Amniotic epithelial cell (primary cell): Measurements from ENCODE around the gene TIAM1.

Source experiments
- DNase-seq: peaks from one replicate; pipeline ENCODE4 v3.0.0-alpha.2; 2010; ENCODE audit warnings: low read depth

Gene TIAM1

DNA sequence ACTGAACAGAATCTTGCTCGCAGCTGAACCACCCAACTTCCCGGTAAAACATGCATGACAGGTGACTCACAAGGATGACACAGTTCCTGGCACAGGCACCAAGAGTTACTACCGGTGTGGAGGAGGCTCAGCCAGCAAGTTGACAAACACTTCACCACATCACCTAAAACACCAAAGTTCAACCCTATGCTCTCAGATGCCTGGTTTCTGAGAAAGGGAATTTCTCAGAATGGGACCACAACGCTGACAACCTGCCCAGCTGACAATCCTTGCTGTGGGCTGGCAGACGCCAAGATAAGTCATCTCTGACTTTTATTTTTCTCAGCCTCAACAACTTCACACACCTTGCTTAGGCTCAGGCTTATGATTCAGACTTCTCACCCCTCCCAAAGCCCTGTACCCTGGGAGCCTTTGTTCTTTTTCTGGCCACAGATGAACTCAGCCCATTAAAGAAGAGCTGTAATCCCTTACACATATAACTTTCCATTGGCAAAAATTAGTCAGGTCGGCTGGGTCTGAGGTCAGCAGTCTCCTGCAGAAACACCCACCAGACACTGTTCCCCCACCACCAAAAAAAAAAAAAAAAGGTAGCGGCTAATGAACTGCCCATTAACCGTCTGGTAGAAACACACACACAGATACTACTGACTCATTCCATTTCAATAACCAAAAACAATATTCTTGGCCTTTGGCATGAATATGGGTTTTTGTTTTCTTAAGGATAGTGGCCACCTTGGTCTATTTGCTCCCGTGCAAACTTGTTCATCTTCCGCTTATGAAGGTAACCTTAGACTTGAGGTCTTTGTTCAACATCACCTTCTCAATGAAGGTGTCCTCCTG, 10.8 kb upstream of the TIAM1 start:
- DNase-seq: peak; percentile 74

- no peak for DNase-seq
Observed at GRCh38 chr21:31354122-31354521, 10.1 kb upstream of the TIAM1 start.

DNA sequence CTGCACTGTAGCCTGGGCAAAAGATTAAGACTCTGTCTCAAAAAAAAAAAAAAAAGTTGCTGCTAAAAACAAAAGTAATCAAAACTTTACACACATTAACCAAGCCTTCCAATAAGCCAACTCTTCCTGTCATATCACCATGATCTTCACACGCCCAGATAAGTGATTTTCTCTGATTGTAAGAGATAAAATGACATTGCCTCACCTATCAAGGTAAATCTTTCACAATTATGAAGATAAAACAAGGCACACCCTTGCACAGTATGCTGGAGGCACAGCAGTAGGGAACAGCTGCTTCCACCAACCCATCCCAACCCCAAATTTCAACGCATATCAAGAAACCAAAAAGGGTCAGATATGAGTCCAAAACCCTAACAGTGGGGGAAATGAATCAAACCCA, 8.8 kb upstream of the TIAM1 start:
- DNase-seq: no peak

DNA sequence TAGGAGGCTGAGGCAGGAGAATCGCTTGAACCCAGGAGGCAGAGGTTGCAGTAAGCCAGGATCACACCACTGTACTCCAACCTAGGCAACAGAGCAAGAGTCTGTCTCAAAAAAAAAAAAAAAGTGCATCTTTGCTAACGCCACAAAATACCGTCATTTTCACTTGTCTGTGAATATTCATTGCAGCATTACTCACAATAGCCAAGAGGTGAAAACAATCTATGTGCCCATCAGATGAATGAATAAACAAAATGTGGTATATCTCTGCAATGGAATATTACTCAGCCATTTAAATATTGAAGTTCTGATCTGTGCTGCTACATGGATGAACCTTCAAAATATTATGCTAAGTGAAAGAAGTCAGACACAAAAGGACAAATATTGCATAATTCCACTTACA, 7.9 kb upstream of the TIAM1 start:
- no peak for DNase-seq

- DNase-seq: peak; percentile 48
Observed at GRCh38 chr21:31351438-31351837, 7.4 kb upstream of the TIAM1 start.

GRCh38 chr21:31349208-31349607, 5.1 kb upstream of the TIAM1 start:
- DNase-seq: no peak

GRCh38 chr21:31348188-31348587, 4.1 kb upstream of the TIAM1 start:
- no peak for DNase-seq

DNA sequence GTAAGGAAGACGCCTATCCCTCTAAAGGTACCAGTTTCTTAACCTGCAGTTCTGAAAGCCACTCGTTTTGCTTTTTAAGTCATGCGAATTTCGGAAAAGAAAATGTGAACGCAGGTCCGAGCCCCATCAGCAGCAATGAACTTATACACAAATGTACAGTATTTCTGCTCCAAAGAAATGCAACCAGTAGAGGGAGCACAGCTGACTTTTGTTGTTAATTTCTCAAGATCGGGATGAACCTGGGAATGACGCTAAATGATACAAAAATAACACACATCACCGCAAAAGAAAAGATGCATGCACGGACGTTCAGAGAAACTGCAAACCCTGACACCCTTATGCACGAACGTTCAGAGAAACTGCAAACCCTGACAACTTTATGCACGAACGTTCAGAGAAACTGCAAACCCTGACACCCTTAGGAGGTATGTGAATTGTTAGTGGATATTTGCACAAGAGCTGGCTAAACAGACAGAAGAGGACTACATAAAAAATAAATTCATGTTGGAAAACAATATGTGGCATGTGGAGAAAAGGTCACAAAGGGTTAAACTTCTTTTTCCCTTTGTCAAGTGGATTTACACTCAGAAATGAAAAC, 3.5 kb upstream of the TIAM1 start:
- peak; percentile 31 for DNase-seq

- DNase-seq: no peak
Observed at GRCh38 chr21:31346256-31346821, 2.3 kb upstream of the TIAM1 start.

- DNase-seq: no peak
Observed at GRCh38 chr21:31345136-31345535, 1.1 kb upstream of the TIAM1 start.

DNA sequence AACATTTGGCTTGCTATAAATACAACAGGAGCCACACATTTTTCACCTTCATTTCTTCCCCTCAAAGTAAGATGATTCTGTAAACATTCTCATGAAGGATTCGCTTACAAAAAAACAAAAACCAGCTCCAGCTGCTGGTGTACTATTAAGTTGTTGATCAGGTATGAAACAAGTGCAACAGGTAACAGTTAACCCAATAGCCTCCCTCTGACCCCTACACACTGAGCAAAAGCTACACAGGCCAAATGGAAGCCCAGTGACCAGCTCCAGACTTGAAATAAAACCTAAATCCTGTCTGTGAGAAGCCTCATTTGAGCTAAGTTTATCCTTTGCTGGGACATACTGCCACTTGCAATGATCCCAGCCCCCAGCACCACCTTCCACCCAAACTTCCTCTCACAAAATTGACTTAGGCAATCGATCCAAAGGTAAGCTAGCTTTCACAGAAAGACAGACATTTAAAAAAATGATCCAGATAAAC, 991 bp downstream of the TIAM1 start:
- DNase-seq: no peak

GRCh38 chr21:31342348-31342747, 1.7 kb downstream of the TIAM1 start:
- no peak for DNase-seq

GRCh38 chr21:31340942-31341487, 3.0 kb downstream of the TIAM1 start:
- no peak for DNase-seq

- DNase-seq: no peak
Observed at GRCh38 chr21:31340514-31340913, 3.5 kb downstream of the TIAM1 start.

- no peak for DNase-seq
Observed at GRCh38 chr21:31339721-31340120, 4.3 kb downstream of the TIAM1 start.

DNA sequence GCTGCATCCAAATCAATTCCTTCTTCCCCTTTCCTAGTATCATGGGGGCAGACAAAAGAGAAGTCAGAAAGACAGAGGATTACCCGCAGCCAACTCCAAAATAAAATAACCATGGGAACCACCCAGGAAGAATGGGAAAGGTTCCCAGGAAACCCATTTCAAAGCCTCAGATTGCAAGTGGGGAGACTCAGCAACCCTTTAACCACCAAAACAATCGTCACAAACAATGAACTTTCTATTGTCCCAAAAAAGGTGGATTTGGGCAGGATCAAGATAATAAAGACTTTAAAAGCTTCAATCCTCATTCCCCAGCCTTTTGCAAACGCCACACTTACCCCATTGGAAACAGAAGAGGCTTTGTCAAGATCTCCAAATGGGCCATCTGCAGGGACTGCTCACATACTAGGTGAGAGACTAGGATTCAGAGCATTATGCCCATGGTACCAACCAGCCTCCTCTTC, 5.1 kb downstream of the TIAM1 start:
- no peak for DNase-seq

GRCh38 chr21:31337996-31338907, 5.8 kb downstream of the TIAM1 start:
- no peak for DNase-seq

DNA sequence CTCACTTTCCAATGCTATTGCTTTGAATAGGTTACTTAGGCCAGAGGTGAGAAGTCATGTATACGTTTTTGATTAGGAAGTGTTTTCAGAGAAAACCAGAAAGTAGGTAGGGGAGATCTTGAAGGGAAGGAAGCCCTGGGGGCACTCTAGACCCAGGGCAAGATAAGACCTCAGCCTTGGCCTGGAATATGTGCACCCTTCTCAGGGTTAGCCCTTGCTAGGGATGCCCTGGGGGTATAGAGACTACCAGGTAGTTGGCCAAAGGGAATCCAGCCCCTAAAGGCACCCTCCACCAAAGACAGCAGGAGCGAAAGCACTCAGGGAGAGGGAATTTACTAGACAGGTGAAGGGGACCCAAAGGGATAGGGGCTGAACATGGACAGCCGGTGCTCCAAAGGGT, 7.0 kb downstream of the TIAM1 start:
- DNase-seq: no peak

DNA sequence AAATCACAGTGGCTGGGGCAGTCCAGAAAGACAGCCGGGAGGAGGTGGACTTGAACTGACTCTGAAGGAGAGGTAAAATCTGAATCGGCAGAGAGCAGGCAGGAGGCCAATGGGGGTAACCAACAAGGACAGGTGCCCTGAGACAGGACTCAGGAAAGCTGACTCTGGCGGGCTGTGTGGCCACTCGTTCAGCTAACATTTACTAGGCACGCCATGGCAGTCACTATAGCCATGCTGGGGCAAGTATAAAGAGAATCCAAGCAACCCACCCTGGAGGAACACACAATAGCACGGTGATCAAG, 7.4 kb downstream of the TIAM1 start:
- no peak for DNase-seq

DNA sequence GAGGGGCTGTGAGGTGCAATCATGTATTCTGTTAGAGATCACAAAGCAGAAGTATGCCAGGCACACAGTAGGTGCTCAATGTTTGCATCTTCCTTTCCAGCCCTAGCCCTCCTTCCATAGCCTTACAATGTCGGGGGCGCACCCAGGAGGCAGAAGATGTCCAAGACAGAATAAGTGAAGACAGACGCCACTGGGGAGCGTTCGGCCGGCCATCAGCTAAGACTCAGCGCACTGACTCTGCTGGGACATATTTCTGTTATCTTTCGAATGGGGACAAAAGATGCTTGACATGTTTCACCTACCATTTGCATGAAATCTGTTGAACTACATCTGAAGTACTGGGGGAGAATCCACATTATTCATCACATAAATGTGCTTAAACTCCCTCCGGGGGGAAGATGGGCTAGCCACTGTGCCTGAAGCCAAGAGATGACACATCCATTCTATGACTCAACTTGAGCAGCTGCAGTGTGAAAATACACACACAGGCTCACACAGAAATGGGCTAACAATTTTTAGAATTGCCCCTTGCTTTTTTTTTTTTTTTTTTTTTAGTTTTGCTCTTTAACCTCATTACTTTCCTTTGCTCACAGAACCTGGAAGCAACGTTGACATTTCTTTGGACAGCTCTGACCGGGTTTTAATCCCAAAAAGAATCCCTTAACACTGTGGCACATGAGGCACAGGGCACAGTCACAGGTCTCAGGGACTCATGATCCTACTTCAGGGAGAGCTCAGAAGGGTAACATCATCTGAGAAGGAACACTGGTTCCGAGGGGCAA, 7.9 kb downstream of the TIAM1 start:
- peak; percentile 73 for DNase-seq

DNA sequence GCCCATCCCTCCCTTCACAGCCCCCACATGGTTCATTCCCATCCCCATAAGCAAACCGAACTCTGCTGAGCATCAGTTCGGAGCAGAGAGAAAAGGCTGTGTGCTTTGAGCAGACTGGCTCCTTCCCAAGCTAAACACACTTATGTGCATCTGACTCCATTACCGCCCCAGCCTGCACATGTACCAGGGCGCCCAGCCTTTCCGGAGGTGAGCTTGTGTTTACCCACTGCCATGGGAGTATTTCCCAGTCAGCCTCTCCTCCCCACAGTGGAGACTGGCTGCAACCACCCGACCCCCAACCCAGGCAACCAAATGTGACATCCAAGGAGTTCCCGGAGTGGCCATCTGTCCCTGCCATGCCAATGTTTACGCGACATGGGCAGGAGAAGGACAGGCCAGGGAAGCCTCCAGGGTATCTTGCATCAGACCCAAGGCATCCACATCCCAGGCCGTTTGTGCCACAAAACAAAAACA, 9.4 kb downstream of the TIAM1 start:
- no peak for DNase-seq
